HUES64 (cell line): ENCODE measurements around the gene TOP2A.

Experiments used
- H3K27ac ChIP-seq: 2 replicates; pipeline ENCODE4 v1.7.0; 2013; ENCODE audit warnings: low read depth, low read length, inconsistent platforms
- H3K27me3 ChIP-seq: 2 replicates; pipeline ENCODE4 v1.6.1; 2013; ENCODE audit warnings: mild to moderate bottlenecking, low read length; ENCODE audit not compliant: insufficient read depth
- H3K36me3 ChIP-seq: 2 replicates; pipeline ENCODE4 v1.6.1; 2013; ENCODE audit warnings: mild to moderate bottlenecking, low read length; ENCODE audit not compliant: insufficient read depth
- H3K4me1 ChIP-seq: 2 replicates; pipeline ENCODE4 v1.6.1; 2013; ENCODE audit warnings: mild to moderate bottlenecking, low read length, moderate library complexity; ENCODE audit not compliant: insufficient read depth
- H3K4me3 ChIP-seq: 2 replicates; pipeline ENCODE4 v1.5.1; 2013; ENCODE audit warnings: mild to moderate bottlenecking, low read length, moderate library complexity
- H3K9ac ChIP-seq: 2 replicates; pipeline ENCODE4 v1.6.1; 2013; ENCODE audit warnings: mild to moderate bottlenecking, low read depth, low read length
- H3K9me3 ChIP-seq: 2 replicates; pipeline ENCODE4 v1.6.1; 2013; ENCODE audit warnings: low read depth, low read length; ENCODE audit not compliant: insufficient read depth
- WGBS: fragments of 150-250, 120-280 bp; methylation state at CpG from one replicate; pipeline ENCODE4 v1.1.7; 2013; ENCODE audit warnings: missing lambda C conversion rate; 5-methylcytosine and 5-hydroxymethylcytosine counted together

The TOP2A gene

GRCh38 chr17:40450175-40450574 is 32.5 kb upstream of the TOP2A start:
- WGBS: 89% methylated on average over 3 of the region's 3 CpGs
- Histone ChIP-seq H3K4me1 (peaks cover 6% of the 10 kb centered on the region), H3K36me3 (peaks cover 22% of the 10 kb centered on the region), H3K27me3 (no peaks in the 10 kb centered on the region), H3K4me3 (no peak overlapping the region), H3K27ac (no peak overlapping the region), H3K9me3 (no peaks in the 10 kb centered on the region), H3K9ac (no peak overlapping the region)

GRCh38 chr17:40448639-40449261 is 31.1 kb upstream of the TOP2A start:
- Histone ChIP-seq H3K27me3 (no peaks in the 10 kb centered on the region), H3K27ac (no peak overlapping the region), H3K9ac (no peak overlapping the region), H3K9me3 (no peaks in the 10 kb centered on the region), H3K36me3 (peaks cover 8% of the 10 kb centered on the region), H3K4me3 (no peak overlapping the region), H3K4me1 (peaks cover 15% of the 10 kb centered on the region)
- 93% methylated on average over 6 of the region's 7 CpGs for WGBS

- Histone ChIP-seq H3K9ac (no peak overlapping the region), H3K27ac (no peak overlapping the region), H3K27me3 (no peaks in the 10 kb centered on the region), H3K9me3 (no peaks in the 10 kb centered on the region), H3K4me3 (no peak overlapping the region), H3K4me1 (peaks cover 15% of the 10 kb centered on the region), H3K36me3 (peaks cover 3% of the 10 kb centered on the region; the same call in 1 of the 2 replicates)
- WGBS: 85% methylated on average over 8 of the region's 8 CpGs
Measured at GRCh38 chr17:40448213-40448638, 30.5 kb upstream of the TOP2A start.

GRCh38 chr17:40447806-40448205 is 30.1 kb upstream of the TOP2A start:
- no peaks in the 10 kb centered on the region for H3K9me3 ChIP-seq
- H3K9ac ChIP-seq: no peak overlapping the region
- H3K27me3 ChIP-seq: no peaks in the 10 kb centered on the region
- H3K4me1 ChIP-seq: peaks cover 15% of the 10 kb centered on the region
- WGBS: 90% methylated on average over 4 of the region's 4 CpGs
- no peak overlapping the region for H3K4me3 ChIP-seq
- H3K27ac ChIP-seq: no peak overlapping the region
- no peaks in the 10 kb centered on the region; the same call in 1 of the 2 replicates for H3K36me3 ChIP-seq

GRCh38 chr17:40447148-40447644 is 29.5 kb upstream of the TOP2A start:
- Histone ChIP-seq H3K27me3 (peaks cover 4% of the 10 kb centered on the region; the same call in 1 of the 2 replicates), H3K27ac (no peak overlapping the region), H3K4me3 (no peak overlapping the region), H3K9ac (no peak overlapping the region), H3K4me1 (peaks cover 21% of the 10 kb centered on the region), H3K36me3 (no peaks in the 10 kb centered on the region; the same call in 1 of the 2 replicates), H3K9me3 (no peaks in the 10 kb centered on the region)
- 94% methylated on average over 8 of the region's 8 CpGs for WGBS

GRCh38 chr17:40445751-40446468 is 28.2 kb upstream of the TOP2A start:
- no peaks in the 10 kb centered on the region for H3K9me3 ChIP-seq
- no peak overlapping the region for H3K9ac ChIP-seq
- peaks cover 21% of the 10 kb centered on the region for H3K4me1 ChIP-seq
- 94% methylated on average over 7 of the region's 11 CpGs for WGBS
- peak overlapping the region; percentile 76; the same call in 1 of the 2 replicates for H3K4me3 ChIP-seq
- H3K27ac ChIP-seq: no peak overlapping the region
- no peaks in the 10 kb centered on the region for H3K36me3 ChIP-seq
- peaks cover 4% of the 10 kb centered on the region; the same call in 1 of the 2 replicates for H3K27me3 ChIP-seq

- Histone ChIP-seq H3K36me3 (no peaks in the 10 kb centered on the region), H3K27ac (0 out of 2 replicates have a peak overlapping the region, but pooled peaks have one; percentile 9), H3K4me3 (peak overlapping the region; percentile 76), H3K4me1 (peaks cover 21% of the 10 kb centered on the region), H3K9ac (peak overlapping the region; percentile 70), H3K27me3 (peaks cover 4% of the 10 kb centered on the region; the same call in 1 of the 2 replicates), H3K9me3 (no peaks in the 10 kb centered on the region)
- 17% methylated on average over 14 of the region's 15 CpGs for WGBS
Measured at GRCh38 chr17:40443988-40444899, 26.5 kb upstream of the TOP2A start.

GRCh38 chr17:40443196-40443987 is 25.7 kb upstream of the TOP2A start, which contains the start of gene IGFBP4:
TSS of gene IGFBP4 (plus strand) at chr17:40443450. CDS start at chr17:40443736, 286 bp downstream.
- H3K9ac ChIP-seq: peak within 1 kb of the TSS; percentile 70
- under 1% methylated on average over 98 of the region's 98 CpGs for WGBS
- no peaks in the 10 kb centered on the region for H3K36me3 ChIP-seq
- H3K4me3 ChIP-seq: peak within 1 kb of the TSS; percentile 76
- H3K9me3 ChIP-seq: no peaks in the 10 kb centered on the region
- H3K27me3 ChIP-seq: peaks cover 4% of the 10 kb centered on the region; the same call in 1 of the 2 replicates
- peaks cover 21% of the 10 kb centered on the region for H3K4me1 ChIP-seq
- H3K27ac ChIP-seq: peak within 1 kb of the TSS; percentile 48; the same call in 1 of the 2 replicates

- H3K9ac ChIP-seq: peak overlapping the region; percentile 48
- H3K9me3 ChIP-seq: no peaks in the 10 kb centered on the region
- 29% methylated on average over 29 of the region's 29 CpGs for WGBS
Measured at GRCh38 chr17:40442392-40443195, 24.9 kb upstream of the TOP2A start.

More at GRCh38 chr17:40442392-40443195, 24.9 kb upstream of the TOP2A start:
- H3K27me3 ChIP-seq: peaks cover 4% of the 10 kb centered on the region; the same call in 1 of the 2 replicates
- peaks cover 21% of the 10 kb centered on the region for H3K4me1 ChIP-seq
- no peaks in the 10 kb centered on the region for H3K36me3 ChIP-seq
- peak overlapping the region; percentile 76 for H3K4me3 ChIP-seq
- peak overlapping the region; percentile 48; the same call in 1 of the 2 replicates for H3K27ac ChIP-seq
